Measurements from ENCODE around the gene KIFC3. TPM values are rescaled to one million over a fixed set of nuclear protein-coding genes. Genes with fewer than 3 reads are reported as not detected.

The KIFC3 gene
- total and polyA plus RNA-seq, 2 of the 13 experiments (the other 11 are each of a cell fraction or from before 2014, with no cell fraction given), result 42.1 to 45.3 TPM

DNA sequence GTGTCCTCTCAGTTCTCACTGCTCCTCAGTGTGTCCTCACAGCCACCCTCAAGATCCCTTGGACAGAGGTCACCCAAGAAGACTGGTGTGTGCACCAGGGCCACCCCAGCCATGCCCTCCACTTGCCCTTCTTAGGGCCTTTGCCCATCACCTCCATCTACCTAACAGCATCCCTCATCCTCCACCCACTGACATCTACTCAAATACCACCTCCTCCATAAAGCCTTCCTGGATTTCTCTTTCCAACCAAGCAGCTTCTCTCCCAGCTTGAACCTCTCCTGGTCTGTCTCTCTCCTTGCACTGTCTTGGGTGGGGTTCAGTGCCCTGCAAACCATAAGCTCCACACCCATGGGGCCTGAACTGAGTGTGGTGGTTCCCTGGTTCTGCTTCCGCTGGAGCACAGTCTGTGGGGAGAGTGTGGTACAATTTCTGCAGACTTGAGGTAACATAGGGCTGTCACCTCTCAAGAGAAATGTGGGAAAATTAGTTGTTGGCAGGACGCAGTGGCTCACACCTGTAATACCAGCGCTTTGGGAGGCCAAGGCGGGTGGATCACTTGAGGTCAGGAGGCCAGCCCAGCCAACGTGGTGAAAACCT, 52.3 kb downstream of the KIFC3 start:
- WGBS (ENCODE audit: low lambda C conversion rate), result 89% methylated on average over 5 of the region's 5 CpGs
- FAIRE-seq (no peak), ATAC-seq (no peak), DNase-seq (ENCODE audit: low spot score) (no peak)
- Histone ChIP-seq H2AFZ (ENCODE audit: low read length) (no peak overlapping the region), H3K9ac (ENCODE audit: insufficient read depth, low read depth, low read length) (no peak overlapping the region), H4K20me1 (ENCODE audit: insufficient read depth, low read length) (no peaks in the 10 kb centered on the region), H3K27me3 (ENCODE audit: control insufficient read depth in 1 of 2, insufficient read depth in 2 of 2, low read length in 2 of 2) (no peaks in the 10 kb centered on the region), H3K27ac (ENCODE audit: extremely low read length, insufficient read depth, low read length) (no peak overlapping the region), H3K4me2 (ENCODE audit: low read depth, low read length) (no peak overlapping the region), H3K4me1 (ENCODE audit: insufficient read depth, low read length) (no peaks in the 10 kb centered on the region), H3K36me3 (replicated peaks in 1 of 2; ENCODE audit: control insufficient read depth in 1 of 2, insufficient read depth in 2 of 2, low read length in 2 of 2) (peaks cover 15 to 17% of the 10 kb centered on the region in 2 experiments; a peak in 3 of 5 replicates), H3K79me2 (ENCODE audit: insufficient read depth, low read length) (no peaks in the 10 kb centered on the region), H3K4me3 (replicated peaks in 1 of 3; ENCODE audit: insufficient read depth in 1 of 3, low read depth in 2 of 3, low read length in 3 of 3) (no peak overlapping the region), H3K9me3 (ENCODE audit: low read length) (no peaks in the 10 kb centered on the region)
- no TSS peak for BruUV-seq (replicated peaks)
- intact Hi-C loops (cut with micrococcal nuclease; ENCODE audit: unreplicated experiment) (no loop called here), in situ Hi-C loops (cut with HindIII; ENCODE audit: extremely low pct_ligation_motif_present, low pct_unique_long_range_greater_than_20kb) (no loop called here)
- ChIA-PET POLR2A (no interaction called here), CTCF (ENCODE audit: low intra/inter-chr PET ratio, low total read pairs) (no interaction called here)
- TF ChIP-seq IRF9 (CRISPR knock-in tag; IDR thresholded peaks at IDR 0.05; ENCODE audit: borderline replicate concordance) (no peak), HOXA5 (CRISPR knock-in tag; IDR thresholded peaks at IDR 0.05) (no peak), ZNF782 (CRISPR knock-in tag; IDR thresholded peaks at IDR 0.05; ENCODE audit: borderline replicate concordance) (no peak), ZNF878 (CRISPR knock-in tag; IDR thresholded peaks at IDR 0.05) (no peak), ZNF790 (CRISPR knock-in tag; IDR thresholded peaks at IDR 0.05; ENCODE audit: borderline replicate concordance) (no peak), ADNP (CRISPR knock-in tag; IDR thresholded peaks at IDR 0.05) (no peak), ZNF138 (CRISPR knock-in tag; IDR thresholded peaks at IDR 0.05; ENCODE audit: low read depth) (no peak), CBFB (CRISPR knock-in tag; IDR thresholded peaks at IDR 0.05) (no peak), ZNF563 (CRISPR knock-in tag; IDR thresholded peaks at IDR 0.05) (no peak), EED (CRISPR knock-in tag; IDR thresholded peaks at IDR 0.05) (no peak), SMARCC2 (IDR thresholded peaks at IDR 0.05) (no peak), ZNF747 (CRISPR knock-in tag; IDR thresholded peaks at IDR 0.05; ENCODE audit: borderline replicate concordance) (no peak), FOXM1 (CRISPR knock-in tag; IDR thresholded peaks at IDR 0.05) (no peak), MED13 (CRISPR knock-in tag; IDR thresholded peaks at IDR 0.05) (no peak), ZBTB33 (CRISPR knock-in tag; IDR thresholded peaks at IDR 0.05) (no peak)
- TF ChIP-seq, protein P1, sequence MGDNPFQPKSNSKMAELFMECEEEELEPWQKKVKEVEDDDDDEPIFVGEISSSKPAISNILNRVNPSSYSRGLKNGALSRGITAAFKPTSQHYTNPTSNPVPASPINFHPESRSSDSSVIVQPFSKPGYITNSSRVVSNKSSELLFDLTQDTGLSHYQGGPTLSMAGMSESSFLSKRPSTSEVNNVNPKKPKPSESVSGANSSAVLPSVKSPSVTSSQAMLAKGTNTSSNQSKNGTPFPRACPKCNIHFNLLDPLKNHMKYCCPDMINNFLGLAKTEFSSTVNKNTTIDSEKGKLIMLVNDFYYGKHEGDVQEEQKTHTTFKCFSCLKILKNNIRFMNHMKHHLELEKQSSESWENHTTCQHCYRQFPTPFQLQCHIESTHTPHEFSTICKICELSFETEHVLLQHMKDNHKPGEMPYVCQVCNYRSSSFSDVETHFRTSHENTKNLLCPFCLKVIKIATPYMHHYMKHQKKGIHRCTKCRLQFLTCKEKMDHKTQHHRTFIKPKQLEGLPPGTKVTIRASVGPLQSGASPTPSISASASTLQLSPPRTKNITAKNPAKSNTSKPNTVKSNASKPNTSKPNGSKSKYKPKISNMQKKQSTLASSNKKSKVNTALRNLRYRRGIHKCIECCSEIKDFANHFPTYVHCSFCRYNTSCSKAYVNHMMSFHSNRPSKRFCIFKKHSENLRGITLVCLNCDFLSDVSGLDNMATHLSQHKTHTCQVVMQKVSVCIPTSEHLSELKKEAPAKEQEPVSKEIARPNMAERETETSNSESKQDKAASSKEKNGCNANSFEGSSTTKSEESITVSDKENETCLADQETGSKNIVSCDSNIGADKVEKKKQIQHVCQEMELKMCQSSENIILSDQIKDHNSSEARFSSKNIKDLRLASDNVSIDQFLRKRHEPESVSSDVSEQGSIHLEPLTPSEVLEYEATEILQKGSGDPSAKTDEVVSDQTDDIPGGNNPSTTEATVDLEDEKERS (CRISPR knock-in tag; IDR thresholded peaks at IDR 0.05), result no peak
- TF ChIP-seq, protein P2, sequence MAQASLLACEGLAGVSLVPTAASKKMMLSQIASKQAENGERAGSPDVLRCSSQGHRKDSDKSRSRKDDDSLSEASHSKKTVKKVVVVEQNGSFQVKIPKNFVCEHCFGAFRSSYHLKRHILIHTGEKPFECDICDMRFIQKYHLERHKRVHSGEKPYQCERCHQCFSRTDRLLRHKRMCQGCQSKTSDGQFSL (CRISPR knock-in tag; IDR thresholded peaks at IDR 0.05), result no peak

Data from HepG2 (cell line).